Chondrocyte (in vitro differentiated cells): ENCODE results near the gene EMSY. TPM values are rescaled to one million over a fixed set of nuclear protein-coding genes. Genes with fewer than 3 reads are reported as not detected.

Experiments used
- DNase-seq: peaks from one replicate; pipeline ENCODE4 v3.0.0; 2021; ENCODE audit warnings: mixed read lengths, low spot score
- H3K27ac Mint-ChIP-seq: one replicate; pipeline ENCODE4 v1.8.0; 2021; ENCODE audit warnings: mild to moderate bottlenecking, moderate library complexity, mixed read lengths; ENCODE audit not compliant: unreplicated experiment
- H3K27me3 Mint-ChIP-seq: 2 replicates; pipeline ENCODE4 v1.8.0; 2021; ENCODE audit warnings: low read depth, mixed read lengths
- H3K36me3 Mint-ChIP-seq: 2 replicates; pipeline ENCODE4 v1.8.0; 2021; ENCODE audit warnings: low read depth, mixed read lengths
- H3K4me1 Mint-ChIP-seq: 2 replicates; pipeline ENCODE4 v1.8.0; 2021; ENCODE audit warnings: low read depth, mild to moderate bottlenecking, mixed read lengths
- H3K4me3 Mint-ChIP-seq: one replicate; pipeline ENCODE4 v1.8.0; 2021; ENCODE audit warnings: mild to moderate bottlenecking, moderate library complexity, mixed read lengths; ENCODE audit not compliant: unreplicated experiment
- H3K9me3 Mint-ChIP-seq: 2 replicates; pipeline ENCODE4 v1.8.0; 2021; ENCODE audit warnings: low read depth, mixed read lengths
- total RNA-seq: library from RNA; stranded (reverse); gene quantifications from 3 replicates; pipeline ENCODE4 v1.2.1, GENCODE V29; 2021
- TF ChIP-seq, protein P1 (sequence below): fragments of 200-600 bp; sonication (generic); IDR thresholded peaks from 2 replicates; pipeline ENCODE4 v1.5.0; 2021; ENCODE audit warnings: antibody characterized with exemption, mild to moderate bottlenecking, moderate library complexity

Gene EMSY
- total RNA-seq, 1 donor from 2014 or later = 17.1 TPM

DNA sequence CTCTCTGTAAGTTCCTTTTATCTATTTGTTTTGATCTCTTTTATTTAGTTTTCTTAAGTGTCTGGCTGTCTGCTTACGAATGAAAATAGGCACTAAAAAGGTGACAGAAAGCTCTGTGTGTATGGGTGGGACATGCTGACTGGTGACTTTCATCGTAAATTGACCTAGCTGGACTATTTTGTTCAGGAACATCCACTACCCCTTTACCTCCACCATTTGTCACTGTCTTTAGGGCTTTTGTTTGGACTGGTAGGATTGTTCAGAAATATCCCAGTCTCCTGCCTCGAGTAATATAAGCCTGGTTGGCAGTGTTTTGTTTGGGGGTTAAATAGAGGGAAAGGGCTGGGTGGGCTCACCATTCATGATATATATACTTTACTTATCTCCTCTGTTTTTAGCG, 20.9 kb downstream of the EMSY start:
- TF ChIP-seq, protein P1, sequence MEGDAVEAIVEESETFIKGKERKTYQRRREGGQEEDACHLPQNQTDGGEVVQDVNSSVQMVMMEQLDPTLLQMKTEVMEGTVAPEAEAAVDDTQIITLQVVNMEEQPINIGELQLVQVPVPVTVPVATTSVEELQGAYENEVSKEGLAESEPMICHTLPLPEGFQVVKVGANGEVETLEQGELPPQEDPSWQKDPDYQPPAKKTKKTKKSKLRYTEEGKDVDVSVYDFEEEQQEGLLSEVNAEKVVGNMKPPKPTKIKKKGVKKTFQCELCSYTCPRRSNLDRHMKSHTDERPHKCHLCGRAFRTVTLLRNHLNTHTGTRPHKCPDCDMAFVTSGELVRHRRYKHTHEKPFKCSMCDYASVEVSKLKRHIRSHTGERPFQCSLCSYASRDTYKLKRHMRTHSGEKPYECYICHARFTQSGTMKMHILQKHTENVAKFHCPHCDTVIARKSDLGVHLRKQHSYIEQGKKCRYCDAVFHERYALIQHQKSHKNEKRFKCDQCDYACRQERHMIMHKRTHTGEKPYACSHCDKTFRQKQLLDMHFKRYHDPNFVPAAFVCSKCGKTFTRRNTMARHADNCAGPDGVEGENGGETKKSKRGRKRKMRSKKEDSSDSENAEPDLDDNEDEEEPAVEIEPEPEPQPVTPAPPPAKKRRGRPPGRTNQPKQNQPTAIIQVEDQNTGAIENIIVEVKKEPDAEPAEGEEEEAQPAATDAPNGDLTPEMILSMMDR = no peak

DNA sequence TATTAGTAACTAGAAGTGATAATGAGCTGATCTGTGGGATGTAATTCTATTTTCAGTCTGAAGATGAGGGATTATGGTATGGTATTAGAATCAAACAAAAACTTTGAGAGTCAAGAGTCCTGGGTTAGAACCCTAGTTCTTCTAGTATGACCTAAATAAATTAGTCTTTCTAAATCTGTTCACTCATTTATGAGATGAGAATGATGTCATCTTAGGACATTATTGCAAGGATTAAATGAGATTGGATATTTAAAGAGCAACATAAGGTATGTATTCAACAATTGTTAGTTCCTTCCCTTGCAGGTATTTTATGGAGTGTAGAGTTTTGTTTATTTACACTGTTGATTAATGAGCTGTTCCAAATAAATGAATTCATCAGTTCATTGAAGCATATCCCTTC, 21.8 kb downstream of the EMSY start:
- Mint-ChIP-seq H3K4me3 (no peak overlapping the region), H3K9me3 (no peaks in the 10 kb centered on the region), H3K27me3 (no peaks in the 10 kb centered on the region), H3K36me3 (peaks cover 12% of the 10 kb centered on the region), H3K27ac (no peak overlapping the region), H3K4me1 (peaks cover 23% of the 10 kb centered on the region)
- TF ChIP-seq, protein P1 = no peak
- no peak for DNase-seq

More for the DNA sequence above, 20.9 kb downstream of the EMSY start:
- H3K36me3 Mint-ChIP-seq = peaks cover 15% of the 10 kb centered on the region
- DNase-seq = no peak
- H3K27me3 Mint-ChIP-seq = no peaks in the 10 kb centered on the region
- no peak overlapping the region for H3K27ac Mint-ChIP-seq
- no peaks in the 10 kb centered on the region for H3K9me3 Mint-ChIP-seq
- H3K4me3 Mint-ChIP-seq = no peak overlapping the region
- peaks cover 26% of the 10 kb centered on the region for H3K4me1 Mint-ChIP-seq

DNA sequence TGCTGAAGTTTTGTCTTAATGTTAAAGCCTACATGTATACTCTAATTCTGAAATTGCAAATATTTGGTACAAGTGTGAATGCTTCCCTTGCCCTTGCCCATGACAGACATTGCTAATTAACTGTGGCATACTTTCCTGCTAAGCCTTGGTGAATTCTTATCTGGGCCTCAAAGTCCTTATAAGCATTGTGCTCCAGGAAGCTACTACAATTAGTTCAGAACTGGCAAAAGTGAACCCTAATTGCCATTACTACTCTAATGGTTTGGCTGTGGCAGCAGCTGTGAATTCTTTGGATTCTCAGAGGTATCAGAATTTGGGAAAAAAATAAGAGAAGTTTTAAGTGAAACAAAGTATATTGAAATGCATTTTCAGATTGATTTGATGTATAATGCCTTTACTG, 24.3 kb downstream of the EMSY start:
- H3K36me3 Mint-ChIP-seq = peaks cover 13% of the 10 kb centered on the region
- DNase-seq = no peak
- TF ChIP-seq, protein P1 = no peak
- no peak overlapping the region for H3K4me3 Mint-ChIP-seq
- H3K9me3 Mint-ChIP-seq = no peaks in the 10 kb centered on the region
- H3K27me3 Mint-ChIP-seq = no peaks in the 10 kb centered on the region
- H3K4me1 Mint-ChIP-seq = peaks cover 23% of the 10 kb centered on the region
- no peak overlapping the region for H3K27ac Mint-ChIP-seq

DNA sequence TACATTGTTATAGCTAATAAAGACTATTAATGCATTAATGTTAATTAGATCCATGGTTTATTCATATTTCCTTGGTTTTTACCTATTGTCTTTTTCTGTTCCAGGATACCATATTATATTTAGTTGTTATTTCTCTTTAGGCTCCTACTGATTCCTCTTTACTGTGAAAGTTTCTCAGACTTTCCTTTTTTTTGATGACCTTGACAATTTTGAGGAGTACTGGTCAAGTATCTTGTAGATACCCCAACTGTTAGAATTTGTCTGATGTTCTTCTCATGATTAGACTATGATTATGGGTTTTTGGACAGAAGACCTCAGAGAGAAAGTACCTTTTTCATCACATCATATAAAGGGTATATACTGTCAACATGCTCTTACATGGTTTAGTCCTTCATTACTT, 26.6 kb downstream of the EMSY start:
- no peak for DNase-seq
- Mint-ChIP-seq H3K4me3 (no peak overlapping the region), H3K36me3 (peaks cover 14% of the 10 kb centered on the region), H3K27me3 (no peaks in the 10 kb centered on the region), H3K4me1 (peaks cover 23% of the 10 kb centered on the region), H3K27ac (no peak overlapping the region), H3K9me3 (no peaks in the 10 kb centered on the region)
- TF ChIP-seq, protein P1 = no peak

DNA sequence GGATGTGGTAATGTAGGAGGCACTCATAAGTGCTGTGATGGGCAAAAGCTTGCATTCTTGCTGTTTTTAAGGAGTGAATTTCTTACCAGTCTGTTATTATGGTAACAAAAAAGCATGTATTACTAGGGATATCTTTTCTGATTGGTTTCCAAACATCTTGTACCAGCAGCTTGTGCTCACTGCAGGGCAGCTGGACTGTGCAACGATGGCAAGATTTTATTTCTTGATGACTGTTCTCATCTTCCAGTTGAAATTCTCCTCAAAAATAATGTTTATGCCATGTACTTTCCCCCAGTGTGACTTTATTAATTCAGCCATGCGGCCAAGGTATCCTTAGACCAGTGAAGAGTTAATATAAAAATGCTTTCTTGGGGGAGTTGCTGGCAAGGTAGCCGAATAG, 35.4 kb downstream of the EMSY start:
- TF ChIP-seq, protein P1 = no peak
- H3K4me3 Mint-ChIP-seq = no peak overlapping the region
- DNase-seq = no peak
- H3K27ac Mint-ChIP-seq = no peak overlapping the region
- peaks cover 30% of the 10 kb centered on the region for H3K36me3 Mint-ChIP-seq
- H3K9me3 Mint-ChIP-seq = peaks cover 23% of the 10 kb centered on the region
- no peaks in the 10 kb centered on the region for H3K27me3 Mint-ChIP-seq
- H3K4me1 Mint-ChIP-seq = peaks cover 6% of the 10 kb centered on the region
